Natural killer cell (primary cell): Measurements from ENCODE around the gene CTBP1. TPM values are rescaled to one million over a fixed set of nuclear protein-coding genes. Genes with fewer than 3 reads are reported as not detected.
A peak's percentile ranks its signal among the peaks of the same experiment; 100 is the strongest.

ENCODE experiments used
- ATAC-seq, 3 donors: fragments of 150-1000 bp in 2 of 3; fragments of 200-7000 bp in 1 of 3; cut with Tn5 transposase; 1 replicate in 1 of 3; 2 replicates in 2 of 3; pipeline ENCODE4 v1.10.0; 2021; ENCODE audit warnings: mild to moderate bottlenecking in 2 of 3, moderate library complexity in 2 of 3
- DNase-seq, 2 donors: peaks; one replicate each; pipeline versions ENCODE4 v3.0.0 to v3.0.0-alpha.2; 2013 to 2021; ENCODE audit warnings: mixed read lengths in 1 of 2
- H3K27ac ChIP-seq: one replicate; pipeline ENCODE4 v1.5.1; 2013; ENCODE audit warnings: mild to moderate bottlenecking, low read length
- H3K27me3 ChIP-seq: one replicate; pipeline ENCODE4 v1.6.1; 2013; ENCODE audit warnings: low read length; ENCODE audit not compliant: control insufficient read depth, insufficient read depth
- H3K36me3 ChIP-seq: one replicate; pipeline ENCODE4 v1.6.1; 2013; ENCODE audit warnings: low read length; ENCODE audit not compliant: control insufficient read depth, insufficient read depth
- H3K4me1 ChIP-seq: one replicate; pipeline ENCODE4 v1.6.1; 2013; ENCODE audit warnings: low read length; ENCODE audit not compliant: control insufficient read depth, insufficient read depth
- H3K4me3 ChIP-seq: one replicate; pipeline ENCODE4 v1.5.1; 2013; ENCODE audit warnings: low read length
- H3K9me3 ChIP-seq: one replicate; pipeline ENCODE4 v1.6.1; 2013; ENCODE audit warnings: low read length; ENCODE audit not compliant: control insufficient read depth, insufficient read depth
- H3K27ac Mint-ChIP-seq, 2 donors: one replicate each; pipeline ENCODE4 v1.8.0; 2022; ENCODE audit warnings: mild to moderate bottlenecking in 2 of 2, mixed read lengths in 2 of 2, moderate library complexity in 1 of 2
- H3K27me3 Mint-ChIP-seq, 2 donors: one replicate each; pipeline ENCODE4 v1.8.0; 2022; ENCODE audit warnings: low read depth in 2 of 2, mixed read lengths in 2 of 2
- H3K36me3 Mint-ChIP-seq: one replicate; pipeline ENCODE4 v1.8.0; 2022; ENCODE audit warnings: mixed read lengths
- H3K4me1 Mint-ChIP-seq, 2 donors: one replicate each; pipeline ENCODE4 v1.8.0; 2022; ENCODE audit warnings: mixed read lengths in 2 of 2
- H3K4me3 Mint-ChIP-seq: one replicate; pipeline ENCODE4 v1.8.0; 2022; ENCODE audit warnings: mild to moderate bottlenecking, moderate library complexity, mixed read lengths
- H3K9me3 Mint-ChIP-seq, 2 donors: one replicate each; pipeline ENCODE4 v1.8.0; 2022; ENCODE audit warnings: mixed read lengths in 2 of 2
- WGBS: methylation state at CpG from one replicate; pipeline ENCODE4 v1.1.7; 2013; ENCODE audit warnings: missing lambda C conversion rate; ENCODE audit not compliant: insufficient coverage; 5-methylcytosine and 5-hydroxymethylcytosine counted together
- intact Hi-C: fragments of 100-400 bp; cut with micrococcal nuclease; formaldehyde crosslinking; loops from one replicate; pipeline ENCODE4 v1.14.2; 2022
- total RNA-seq, 4 donors: library from RNA; stranded (reverse); fragments of 120-200 nt in 1 of 4; gene quantifications; one replicate each; pipeline versions ENCODE4 v1.2.3 to v1.2.4, GENCODE V29; 2013 to 2022
- TF ChIP-seq, protein P1 (sequence below): fragments of 200-600 bp; IDR thresholded peaks from one replicate; pipeline ENCODE4 v1.8.0; 2022; ENCODE audit warnings: antibody characterized with exemption

CTBP1 gene
- total RNA-seq, 3 donors from 2014 or later (not counting 1 experiment from before 2014, with no cell fraction given) = 384 to 388 (median 388) TPM

DNA sequence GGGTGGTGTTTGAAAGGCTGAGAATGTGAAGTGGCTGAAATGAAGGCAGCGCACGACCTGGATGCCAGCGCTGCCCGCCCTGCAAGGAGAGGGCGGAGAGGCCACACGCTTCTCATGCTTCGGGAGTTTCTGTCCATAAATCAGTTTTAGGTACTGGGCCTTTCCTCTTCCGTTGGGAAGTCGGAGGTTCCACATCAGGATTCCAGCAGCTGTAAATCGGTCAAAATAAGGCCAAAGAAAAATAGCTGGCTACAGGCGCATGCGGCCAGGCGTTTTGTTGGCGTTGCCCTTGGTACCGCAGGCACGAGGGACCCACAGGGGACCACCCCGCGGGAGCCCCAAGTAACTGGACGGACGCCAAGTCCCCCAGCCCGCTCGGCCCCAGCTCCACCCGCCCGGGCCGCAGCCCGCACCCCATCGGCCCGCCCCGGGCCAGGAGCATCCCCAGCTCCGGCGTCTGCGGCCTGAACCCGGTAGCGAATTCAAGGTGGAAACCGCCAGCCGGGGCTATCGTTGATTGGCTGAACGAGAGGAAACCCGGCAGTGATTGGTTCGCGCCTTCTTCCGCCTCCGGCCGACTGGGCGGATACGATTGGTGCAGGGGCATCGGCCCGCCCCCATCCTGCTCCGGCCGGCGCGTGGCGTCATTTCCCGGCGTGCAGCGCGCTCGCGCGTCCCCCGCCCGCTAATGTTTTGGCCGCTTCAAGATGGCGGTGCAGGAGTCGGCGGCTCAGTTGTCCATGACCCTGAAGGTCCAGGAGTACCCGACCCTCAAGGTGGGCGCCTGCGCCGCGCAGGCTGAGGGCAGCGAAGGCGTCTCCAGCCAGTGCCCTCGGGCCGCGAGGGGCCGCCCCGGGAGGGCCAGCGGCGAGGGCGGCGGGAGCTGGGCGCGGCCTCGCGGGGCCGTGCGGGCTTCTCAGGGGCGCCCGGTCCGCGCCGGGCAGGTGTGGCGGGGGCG is 40.6 kb upstream of the CTBP1 start, which contains the start of gene MAEA:
Gene MAEA, plus strand, starts transcription at position 685 of the 958 bp plus-strand sequence. Its CDS starts 23 bp downstream, at position 708.
- Mint-ChIP-seq H3K4me1 (peaks cover 24 to 38% of the 10 kb centered on the region in 2 donors), H3K27me3 (no peaks in the 10 kb centered on the region), H3K4me3 (peak within 1 kb of the TSS; percentile 95), H3K27ac (peak within 1 kb of the TSS; percentile 87 to 90), H3K36me3 (no peaks in the 10 kb centered on the region), H3K9me3 (no peaks in the 10 kb centered on the region)
- Histone ChIP-seq H3K27ac (peak within 1 kb of the TSS; percentile 87), H3K9me3 (no peaks in the 10 kb centered on the region), H3K27me3 (no peaks in the 10 kb centered on the region), H3K4me1 (peaks cover 38% of the 10 kb centered on the region), H3K4me3 (peak within 1 kb of the TSS; percentile 65), H3K36me3 (peaks cover 6% of the 10 kb centered on the region)
- peak; percentile 94 to 99 (median 97) for ATAC-seq
- DNase-seq = peak; percentile 97 to 98
- WGBS = 1% methylated on average over 95 of the region's 95 CpGs
- intact Hi-C loops = loop anchor here (2.0 to 5.0 kb wide), 2 partner anchors 41 to 58 kb away; partner anchors contain the start of genes CTBP1 and UVSSA
- TF ChIP-seq, protein P1, sequence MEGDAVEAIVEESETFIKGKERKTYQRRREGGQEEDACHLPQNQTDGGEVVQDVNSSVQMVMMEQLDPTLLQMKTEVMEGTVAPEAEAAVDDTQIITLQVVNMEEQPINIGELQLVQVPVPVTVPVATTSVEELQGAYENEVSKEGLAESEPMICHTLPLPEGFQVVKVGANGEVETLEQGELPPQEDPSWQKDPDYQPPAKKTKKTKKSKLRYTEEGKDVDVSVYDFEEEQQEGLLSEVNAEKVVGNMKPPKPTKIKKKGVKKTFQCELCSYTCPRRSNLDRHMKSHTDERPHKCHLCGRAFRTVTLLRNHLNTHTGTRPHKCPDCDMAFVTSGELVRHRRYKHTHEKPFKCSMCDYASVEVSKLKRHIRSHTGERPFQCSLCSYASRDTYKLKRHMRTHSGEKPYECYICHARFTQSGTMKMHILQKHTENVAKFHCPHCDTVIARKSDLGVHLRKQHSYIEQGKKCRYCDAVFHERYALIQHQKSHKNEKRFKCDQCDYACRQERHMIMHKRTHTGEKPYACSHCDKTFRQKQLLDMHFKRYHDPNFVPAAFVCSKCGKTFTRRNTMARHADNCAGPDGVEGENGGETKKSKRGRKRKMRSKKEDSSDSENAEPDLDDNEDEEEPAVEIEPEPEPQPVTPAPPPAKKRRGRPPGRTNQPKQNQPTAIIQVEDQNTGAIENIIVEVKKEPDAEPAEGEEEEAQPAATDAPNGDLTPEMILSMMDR = no peak

DNA sequence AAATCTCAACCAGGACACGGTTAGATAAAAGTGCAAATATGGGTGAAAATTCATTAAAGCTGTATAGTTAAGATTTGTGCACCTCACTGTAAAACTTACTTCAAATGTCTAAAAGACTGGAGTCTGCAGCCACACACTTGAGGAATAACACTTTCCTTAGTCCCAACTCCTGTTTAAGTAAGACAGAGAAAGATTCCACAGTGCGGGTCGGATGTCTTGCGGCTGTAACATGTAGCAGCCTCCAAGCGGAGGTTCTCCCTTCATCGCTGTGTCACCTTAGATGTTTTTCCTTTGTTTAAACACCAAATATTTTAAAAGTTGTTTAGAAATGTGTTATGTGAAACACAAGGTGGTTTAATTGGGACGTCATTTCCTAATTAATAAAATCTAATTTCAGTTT is 39.9 kb upstream of the CTBP1 start:
- no peaks in the 10 kb centered on the region for H3K27me3 Mint-ChIP-seq
- H3K4me3 ChIP-seq = peak overlapping the region; percentile 65
- 73% methylated on average over 7 of the region's 7 CpGs for WGBS

DNA sequence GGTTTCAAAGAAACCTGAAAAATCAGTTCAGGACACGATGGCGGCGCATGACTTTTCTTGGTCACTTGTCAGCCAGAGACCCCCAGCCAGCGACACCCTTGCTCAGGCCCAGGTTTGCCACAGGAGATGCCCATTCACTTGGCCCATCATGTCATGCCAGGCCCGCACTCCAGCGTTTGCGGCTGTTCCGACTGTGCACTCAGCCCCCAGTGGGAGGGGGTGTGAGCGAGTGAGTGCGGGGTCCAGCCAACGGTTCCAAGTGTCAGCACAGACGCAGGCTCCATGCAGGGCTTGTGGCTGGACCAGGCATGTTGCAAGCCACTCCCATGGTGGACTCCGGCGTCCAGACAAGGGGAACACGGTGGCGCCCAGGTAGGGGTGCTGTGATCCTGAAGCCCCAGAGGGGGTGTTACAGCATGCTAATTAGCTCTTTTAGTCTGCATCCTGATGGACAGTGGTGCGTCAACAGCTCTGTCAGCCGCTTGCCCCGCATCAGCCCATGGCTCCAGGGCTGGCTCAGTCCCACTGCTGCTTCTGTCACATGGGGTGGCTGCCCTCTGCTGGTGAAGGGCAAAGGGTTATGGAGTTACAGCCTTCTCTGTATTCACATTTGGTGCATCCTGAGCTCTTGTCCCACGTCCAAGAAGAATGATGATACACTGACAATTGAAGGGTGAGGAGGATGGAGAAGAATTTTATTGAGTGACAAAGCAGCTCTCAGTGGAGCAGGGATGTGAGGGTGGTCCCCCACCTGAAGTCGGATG is 37.0 kb upstream of the CTBP1 start:
- no peaks in the 10 kb centered on the region for H3K36me3 Mint-ChIP-seq
- ATAC-seq (no peak), DNase-seq (peak; percentile 35 to 58)
- H3K4me1 Mint-ChIP-seq = peaks cover 7 to 8% of the 10 kb centered on the region in 2 donors
- H3K27me3 ChIP-seq = no peaks in the 10 kb centered on the region
- H3K9me3 ChIP-seq = no peaks in the 10 kb centered on the region
- H3K27me3 Mint-ChIP-seq = no peaks in the 10 kb centered on the region
- H3K27ac ChIP-seq = no peak overlapping the region
- intact Hi-C loops = loop anchor here (1.0 to 5.0 kb wide), 2 partner anchors 61 to 156 kb away; partner anchors contain the start of gene UVSSA
- H3K36me3 ChIP-seq = no peaks in the 10 kb centered on the region
- H3K27ac Mint-ChIP-seq = no peak overlapping the region
- H3K4me3 ChIP-seq = no peak overlapping the region
- peaks cover 16% of the 10 kb centered on the region for H3K4me1 ChIP-seq
- TF ChIP-seq, protein P1 = peak; percentile 30
- 89% methylated on average over 21 of the region's 21 CpGs for WGBS
- peak overlapping the region; percentile 63 for H3K4me3 Mint-ChIP-seq
- no peaks in the 10 kb centered on the region for H3K9me3 Mint-ChIP-seq

More for the DNA sequence above, 39.9 kb upstream of the CTBP1 start:
- TF ChIP-seq, protein P1 = no peak
- ATAC-seq (no peak), DNase-seq (no peak)
- no peaks in the 10 kb centered on the region for H3K9me3 Mint-ChIP-seq
- peaks cover 3% of the 10 kb centered on the region for H3K36me3 ChIP-seq
- peak overlapping the region; percentile 87 for H3K27ac ChIP-seq
- peaks cover 32% of the 10 kb centered on the region for H3K4me1 ChIP-seq
- H3K36me3 Mint-ChIP-seq = no peaks in the 10 kb centered on the region
- no peaks in the 10 kb centered on the region for H3K9me3 ChIP-seq
- no peaks in the 10 kb centered on the region for H3K27me3 ChIP-seq
- peak overlapping the region; percentile 85 for H3K4me3 Mint-ChIP-seq
- H3K27ac Mint-ChIP-seq = peak overlapping the region; percentile 87 to 90
- intact Hi-C loops = loop anchor here (2.0 to 5.0 kb wide), 2 partner anchors 40 to 59 kb away; partner anchors contain the start of genes CTBP1 and UVSSA
- H3K4me1 Mint-ChIP-seq = peaks cover 24 to 31% of the 10 kb centered on the region in 2 donors
